Measurements from ENCODE around the gene PRELID3B. TPM values are rescaled to one million over a fixed set of nuclear protein-coding genes. Genes with fewer than 3 reads are reported as not detected.

Gene PRELID3B
- total and polyA plus RNA-seq, 2 of the 8 experiments (the other 6 are each of a cell fraction or from before 2014, with no cell fraction given) = 8.1 to 50.5 TPM

DNA sequence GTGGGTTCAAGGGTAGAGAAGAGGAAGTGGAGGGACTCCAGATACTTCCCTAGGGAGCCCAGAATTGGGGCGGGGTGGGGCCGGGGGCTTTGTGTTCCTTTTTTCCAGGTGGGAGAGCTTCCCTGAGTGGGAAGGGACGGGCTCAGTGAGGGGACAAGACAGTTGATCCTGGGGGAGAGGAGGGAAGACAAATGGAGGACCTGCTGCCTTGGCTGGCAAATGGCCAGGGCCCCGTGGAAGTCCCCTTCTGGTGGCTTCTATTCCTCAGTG, 38.2 kb downstream of the PRELID3B start (continued):
- TF ChIP-seq, protein P1, sequence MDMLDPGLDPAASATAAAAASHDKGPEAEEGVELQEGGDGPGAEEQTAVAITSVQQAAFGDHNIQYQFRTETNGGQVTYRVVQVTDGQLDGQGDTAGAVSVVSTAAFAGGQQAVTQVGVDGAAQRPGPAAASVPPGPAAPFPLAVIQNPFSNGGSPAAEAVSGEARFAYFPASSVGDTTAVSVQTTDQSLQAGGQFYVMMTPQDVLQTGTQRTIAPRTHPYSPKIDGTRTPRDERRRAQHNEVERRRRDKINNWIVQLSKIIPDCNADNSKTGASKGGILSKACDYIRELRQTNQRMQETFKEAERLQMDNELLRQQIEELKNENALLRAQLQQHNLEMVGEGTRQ (IDR thresholded peaks at IDR 0.05; ENCODE audit: low read length) = no peak
- TF ChIP-seq TAF7 (optimal IDR thresholded peaks at IDR 0.05; ENCODE audit: borderline replicate concordance, low read depth, low read length) = no peak
- no peak for TF ChIP-seq TBP (IDR thresholded peaks at IDR 0.05; ENCODE audit: low read depth, low read length)
- no peak for TF ChIP-seq HDAC2 (IDR thresholded peaks at IDR 0.05; ENCODE audit: borderline replicate concordance in 1 of 2, low read depth in 2 of 2, low read length in 2 of 2)
- TF ChIP-seq KDM1A (IDR thresholded peaks at IDR 0.05; ENCODE audit: borderline replicate concordance, low read length) = no peak
- no peak for TF ChIP-seq SRF (IDR thresholded peaks at IDR 0.05; ENCODE audit: low read depth, low read length)
- TF ChIP-seq RBBP5 (IDR thresholded peaks at IDR 0.05; ENCODE audit: borderline replicate concordance, low read depth, low read length) = no peak
